Endothelial cell of umbilical vein (primary cell): ENCODE results near the gene CNTN2. TPM values are rescaled to one million over a fixed set of nuclear protein-coding genes. Genes with fewer than 3 reads are reported as not detected.

ENCODE experiments used
- BruUV-seq: library from RNA; stranded (reverse); fragments of 400-500 nt; replicated peaks from 2 replicates; lab custom pipeline; 2021; lab: Mats Ljungman, UMichigan
- CTCF ChIA-PET: fragments of 300-600, 350-600 bp; sonication (Branson Sonifier 250); formaldehyde crosslinking; loops from one replicate; lab custom pipeline; 2021; ENCODE audit warnings: antibody characterized with exemption, inconsistent platforms; lab: Charles Lee
- POLR2A ChIA-PET: fragments of 300-600, 350-600 bp; sonication (Branson Sonifier 250); formaldehyde crosslinking; loops from one replicate; lab custom pipeline; 2021; ENCODE audit warnings: antibody characterized with exemption, inconsistent platforms; lab: Charles Lee
- DNase-seq: peaks from one replicate; pipeline ENCODE4 v3.0.0-alpha.2; 2011; ENCODE audit warnings: low read depth, low spot score
- FAIRE-seq: peaks from 2 replicates; lab custom pipeline; 2011; peaks lifted over from hg19 to GRCh38; lab: Jason Lieb, UNC
- H2AFZ ChIP-seq: 2 replicates; pipeline ENCODE4 v1.6.0; 2012; ENCODE audit warnings: low read depth, low read length, control low read depth, inconsistent platforms
- H3K27ac ChIP-seq: 2 replicates; pipeline ENCODE4 v1.5.1; 2011; ENCODE audit warnings: low read depth, mild to moderate bottlenecking, control low read depth, low read length, moderate library complexity; ENCODE audit not compliant: insufficient read depth
- H3K27me3 ChIP-seq, 2 experiments: 2 replicates each; pipeline versions ENCODE4 v1.6.0 to v1.6.1; 2011; ENCODE audit warnings: low read length in 2 of 2, mixed read lengths in 1 of 2; ENCODE audit not compliant: control insufficient read depth in 2 of 2, insufficient read depth in 2 of 2
- H3K36me3 ChIP-seq, 2 experiments: 2 replicates in 1 of 2; 3 replicates in 1 of 2; pipeline ENCODE4 v1.5.1; 2011; ENCODE audit warnings: low read length in 2 of 2, mild to moderate bottlenecking in 1 of 2, moderate library complexity in 1 of 2; ENCODE audit not compliant: control insufficient read depth in 2 of 2, insufficient read depth in 2 of 2; ENCODE audit errors: extremely low read depth in 1 of 2
- H3K4me1 ChIP-seq: 3 replicates; pipeline ENCODE4 v1.5.1; 2011; ENCODE audit warnings: mild to moderate bottlenecking, low read length; ENCODE audit not compliant: control insufficient read depth, insufficient read depth; ENCODE audit errors: extremely low read depth
- H3K4me2 ChIP-seq: 2 replicates; pipeline ENCODE4 v1.6.1; 2011; ENCODE audit warnings: low read length, control low read depth, mixed read lengths; ENCODE audit not compliant: insufficient read depth
- H3K4me3 ChIP-seq, 3 experiments: fragments of 200-600 bp in 1 of 3; sonication (generic), shearing (Covaris generic) in 1 of 3; replicated peaks in 1 of 3; 2 replicates each; pipeline ENCODE4 v1.5.1; 2011 to 2016; ENCODE audit warnings: control low read depth in 3 of 3, low read length in 3 of 3, mild to moderate bottlenecking in 2 of 3, inconsistent platforms in 1 of 3, low read depth in 1 of 3, moderate library complexity in 1 of 3; ENCODE audit not compliant: insufficient read depth in 1 of 3
- H3K79me2 ChIP-seq: 2 replicates; pipeline ENCODE4 v1.6.0; 2012; ENCODE audit warnings: low read length, inconsistent platforms; ENCODE audit not compliant: control insufficient read depth, insufficient read depth
- H3K9ac ChIP-seq: replicated peaks from 2 replicates; pipeline ENCODE3; 2011; ENCODE audit warnings: low read length, control low read depth; ENCODE audit not compliant: insufficient read depth; ENCODE audit errors: extremely low read depth
- H3K9me1 ChIP-seq: replicated peaks from 3 replicates; pipeline ENCODE4 v1.6.0; 2011; ENCODE audit warnings: mild to moderate bottlenecking, low read length; ENCODE audit not compliant: control insufficient read depth, insufficient read depth; ENCODE audit errors: extremely low read depth
- H3K9me3 ChIP-seq: replicated peaks from 2 replicates; pipeline ENCODE4 v1.5.1; 2012; ENCODE audit warnings: low read length, inconsistent platforms; ENCODE audit not compliant: control insufficient read depth, insufficient read depth
- H4K20me1 ChIP-seq: replicated peaks from 2 replicates; pipeline ENCODE3; 2011; ENCODE audit warnings: mild to moderate bottlenecking, low read length; ENCODE audit not compliant: control insufficient read depth, insufficient read depth; ENCODE audit errors: extremely low read depth
- EZH2 ChIP-seq: IDR thresholded peaks from 2 replicates; pipeline ENCODE4 v1.6.1; 2012; ENCODE audit warnings: borderline replicate concordance, low read depth, mild to moderate bottlenecking, moderate library complexity, low read length, inconsistent platforms; ENCODE audit not compliant: severe bottlenecking
- FOS ChIP-seq: IDR thresholded peaks from 2 replicates; pipeline ENCODE4 v1.6.1; 2011; ENCODE audit warnings: mild to moderate bottlenecking, low read length, moderate library complexity, borderline replicate concordance; ENCODE audit not compliant: insufficient read depth
- GATA2 ChIP-seq: IDR thresholded peaks from 2 replicates; pipeline ENCODE4 v1.7.0; 2011; ENCODE audit warnings: low read depth, mild to moderate bottlenecking, moderate library complexity, mixed read lengths, low read length; ENCODE audit not compliant: insufficient read length, insufficient read depth
- JUN ChIP-seq: IDR thresholded peaks from 2 replicates; pipeline ENCODE4 v1.6.1; 2011; ENCODE audit warnings: borderline replicate concordance, low read depth; ENCODE audit not compliant: insufficient read length, insufficient read depth
- MYC ChIP-seq: IDR thresholded peaks from one replicate; pipeline ENCODE4 v1.6.1; 2011; ENCODE audit warnings: mild to moderate bottlenecking, low read depth, low read length
- POLR2A ChIP-seq: IDR thresholded peaks from 2 replicates; pipeline ENCODE4 v1.6.1; 2012; ENCODE audit warnings: low read depth, mild to moderate bottlenecking, control low read depth, low read length
- POLR2AphosphoS5 ChIP-seq: IDR thresholded peaks from 2 replicates; pipeline ENCODE4 v1.6.1; 2012; ENCODE audit warnings: low read depth, mild to moderate bottlenecking, control low read depth, low read length, moderate library complexity; ENCODE audit not compliant: insufficient read depth
- dilution Hi-C: fragments of 300-500 bp; cut with MboI; formaldehyde crosslinking; loops from one replicate; pipeline ENCODE4 v1.15.0; 2019; ENCODE audit warnings: low sequenced_read_pairs; ENCODE audit not compliant: extremely low pct_ligation_motif_present
- intact Hi-C: fragments of 100-400 bp; cut with micrococcal nuclease; formaldehyde crosslinking; loops from one replicate; pipeline ENCODE4 v1.10.0; 2022
- polyA plus RNA-seq, 4 experiments: library from polyadenylated mRNA; depleted of rRNA in 3 of 4; stranded (reverse) in 3 of 4; unstranded in 1 of 4; fragments of >200 nt; gene quantifications; 2 replicates each; pipeline versions ENCODE4 v1.2.1 to v1.2.3, GENCODE V29; 2011 to 2012; ENCODE audit warnings: missing spikeins in 1 of 4
- total RNA-seq: library from RNA; stranded (reverse); gene quantifications from 2 replicates; pipeline ENCODE4 v1.2.3, GENCODE V29; 2021
- TF ChIP-seq, protein P1 (sequence below): IDR thresholded peaks from 2 replicates; pipeline ENCODE4 v1.6.1; 2011; ENCODE audit not compliant: insufficient read depth, insufficient read length
- TF ChIP-seq, protein P2 (sequence below), 2 donors: IDR thresholded peaks; 1 replicate in 1 of 2; 2 replicates in 1 of 2; pipeline ENCODE4 v1.5.1; 2011; ENCODE audit warnings: low read length in 2 of 2, mild to moderate bottlenecking in 2 of 2, moderate library complexity in 2 of 2, control low read depth in 1 of 2, inconsistent platforms in 1 of 2, low read depth in 1 of 2; ENCODE audit not compliant: insufficient read depth in 1 of 2; ENCODE audit errors: extremely low read depth in 1 of 2

CNTN2 gene
- total and polyA plus RNA-seq, 2 donors (not counting 3 experiments of a cell fraction or from before 2014, with no cell fraction given): not detected

DNA sequence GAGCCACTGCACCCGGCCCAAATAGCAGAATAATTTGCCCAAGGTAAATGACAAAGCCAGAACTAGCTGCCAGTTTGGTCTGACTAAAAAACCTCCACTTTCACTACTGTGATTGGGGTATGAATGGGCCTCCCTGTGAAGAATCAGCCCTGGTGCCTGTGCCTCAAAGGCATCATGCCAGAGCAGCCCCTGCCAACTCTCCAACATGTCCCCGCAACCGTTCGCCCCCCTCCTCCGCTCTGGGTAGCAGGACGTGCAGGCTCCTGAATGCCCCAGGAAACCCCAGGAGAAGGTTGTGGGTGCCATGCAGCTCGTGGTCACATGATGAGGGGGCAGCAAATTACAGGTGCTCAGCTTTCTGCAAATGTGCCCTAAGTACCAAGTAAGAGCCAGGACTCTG lies 14.6 kb upstream of the CNTN2 start:
- H3K27me3 ChIP-seq: peaks cover 10 to 18% of the 10 kb centered on the region in 2 experiments
- no TSS peak for BruUV-seq
- no peak overlapping the region for H3K27ac ChIP-seq
- ChIA-PET POLR2A (no interaction called here), CTCF (interaction anchor here (0.9 to 2.8 kb wide), 3 partner anchors 11 to 53 kb away, joined by 3 to 17 read pairs (median 4); no protein-coding TSS in a partner anchor)
- no peak overlapping the region for H3K4me2 ChIP-seq
- intact Hi-C loops: no loop called here
- no peak overlapping the region for H3K9ac ChIP-seq
- dilution Hi-C loops: no loop called here
- no peak overlapping the region for H2AFZ ChIP-seq
- TF ChIP-seq GATA2: no peak
- TF ChIP-seq MYC: no peak
- TF ChIP-seq, protein P1, sequence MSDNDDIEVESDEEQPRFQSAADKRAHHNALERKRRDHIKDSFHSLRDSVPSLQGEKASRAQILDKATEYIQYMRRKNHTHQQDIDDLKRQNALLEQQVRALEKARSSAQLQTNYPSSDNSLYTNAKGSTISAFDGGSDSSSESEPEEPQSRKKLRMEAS: no peak
- TF ChIP-seq FOS: no peak
- H3K9me1 ChIP-seq: no peaks in the 10 kb centered on the region
- no peaks in the 10 kb centered on the region for H4K20me1 ChIP-seq
- H3K79me2 ChIP-seq: no peaks in the 10 kb centered on the region
- FAIRE-seq (no peak), DNase-seq (no peak)
- H3K4me3 ChIP-seq: no peak overlapping the region
- H3K9me3 ChIP-seq: no peaks in the 10 kb centered on the region
- H3K36me3 ChIP-seq: no peaks in the 10 kb centered on the region
- H3K4me1 ChIP-seq: no peaks in the 10 kb centered on the region

DNA sequence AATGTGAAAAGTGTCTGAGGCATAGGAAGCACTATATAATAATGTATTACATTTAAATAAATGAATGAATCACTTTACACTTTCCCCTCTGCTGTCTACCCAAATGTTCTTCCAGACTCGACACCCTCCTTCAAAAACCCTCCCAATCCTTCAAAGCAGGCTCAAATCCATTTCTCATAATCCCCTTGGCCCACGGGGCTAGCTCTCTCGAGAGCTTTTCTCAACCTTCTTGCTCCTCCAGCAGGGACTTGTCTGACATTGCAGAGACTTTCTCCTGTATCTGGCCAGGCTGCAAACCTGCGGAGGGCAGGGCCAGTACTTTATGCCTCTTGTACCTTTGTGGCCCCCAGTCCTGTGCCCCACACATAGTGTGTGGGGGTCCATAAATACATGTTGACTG lies 14.1 kb upstream of the CNTN2 start:
- dilution Hi-C loops: no loop called here
- ChIA-PET POLR2A (no interaction called here), CTCF (interaction anchor here (1.7 to 2.8 kb wide), 2 partner anchors 33 to 53 kb away, joined by 4 to 17 read pairs; no protein-coding TSS in a partner anchor)
- no peaks in the 10 kb centered on the region for H4K20me1 ChIP-seq
- H3K9me1 ChIP-seq: no peaks in the 10 kb centered on the region
- H2AFZ ChIP-seq: no peak overlapping the region
- TF ChIP-seq, protein P2, sequence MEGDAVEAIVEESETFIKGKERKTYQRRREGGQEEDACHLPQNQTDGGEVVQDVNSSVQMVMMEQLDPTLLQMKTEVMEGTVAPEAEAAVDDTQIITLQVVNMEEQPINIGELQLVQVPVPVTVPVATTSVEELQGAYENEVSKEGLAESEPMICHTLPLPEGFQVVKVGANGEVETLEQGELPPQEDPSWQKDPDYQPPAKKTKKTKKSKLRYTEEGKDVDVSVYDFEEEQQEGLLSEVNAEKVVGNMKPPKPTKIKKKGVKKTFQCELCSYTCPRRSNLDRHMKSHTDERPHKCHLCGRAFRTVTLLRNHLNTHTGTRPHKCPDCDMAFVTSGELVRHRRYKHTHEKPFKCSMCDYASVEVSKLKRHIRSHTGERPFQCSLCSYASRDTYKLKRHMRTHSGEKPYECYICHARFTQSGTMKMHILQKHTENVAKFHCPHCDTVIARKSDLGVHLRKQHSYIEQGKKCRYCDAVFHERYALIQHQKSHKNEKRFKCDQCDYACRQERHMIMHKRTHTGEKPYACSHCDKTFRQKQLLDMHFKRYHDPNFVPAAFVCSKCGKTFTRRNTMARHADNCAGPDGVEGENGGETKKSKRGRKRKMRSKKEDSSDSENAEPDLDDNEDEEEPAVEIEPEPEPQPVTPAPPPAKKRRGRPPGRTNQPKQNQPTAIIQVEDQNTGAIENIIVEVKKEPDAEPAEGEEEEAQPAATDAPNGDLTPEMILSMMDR (IDR thresholded peaks at IDR 0.05; ENCODE audit: extremely low read depth in 1 of 2, insufficient read depth in 1 of 2, low read depth in 1 of 2, low read length in 2 of 2): no peak
- no peak for TF ChIP-seq JUN
- TF ChIP-seq EZH2: no peak
- TF ChIP-seq, protein P1: no peak
- TF ChIP-seq FOS: no peak
- TF ChIP-seq POLR2AphosphoS5: no peak
- no peak for TF ChIP-seq POLR2A
- no peak for TF ChIP-seq MYC
- no peak for TF ChIP-seq GATA2
- BruUV-seq: no TSS peak
- H3K4me3 ChIP-seq: no peak overlapping the region
- no peaks in the 10 kb centered on the region for H3K4me1 ChIP-seq
- H3K9ac ChIP-seq: no peak overlapping the region
- H3K36me3 ChIP-seq: no peaks in the 10 kb centered on the region
- DNase-seq: no peak
- no peaks in the 10 kb centered on the region for H3K9me3 ChIP-seq
- no peaks in the 10 kb centered on the region for H3K79me2 ChIP-seq
- no peak overlapping the region for H3K4me2 ChIP-seq
- peaks cover 10 to 18% of the 10 kb centered on the region in 2 experiments for H3K27me3 ChIP-seq
- no peak overlapping the region for H3K27ac ChIP-seq
- intact Hi-C loops: no loop called here
- FAIRE-seq: no peak
